IPS DF 19.7 (cell line): Measurements from ENCODE around the gene DNAAF8.
"Not testable (repeated sequence)": the region's sequence is repeated elsewhere in the genome, so short reads cannot be mapped to it uniquely, and the experiment has no call there.

Experiments
- DNase-seq: peaks from one replicate; pipeline ENCODE4 v3.0.0-alpha.2; 2013; ENCODE audit warnings: low read depth, low spot score

Gene DNAAF8

GRCh38 chr16:4783251-4783950, 49.1 kb downstream of the DNAAF8 start:
- DNase-seq = no peak

GRCh38 chr16:4783951-4784336, 49.6 kb downstream of the DNAAF8 start:
- no peak for DNase-seq

GRCh38 chr16:4784444-4784987, 50.2 kb downstream of the DNAAF8 start:
- not testable (repeated sequence) for DNase-seq

GRCh38 chr16:4785758-4786433, 51.6 kb downstream of the DNAAF8 start:
- DNase-seq = no peak

- no peak for DNase-seq
Measured at GRCh38 chr16:4787068-4787467, 52.7 kb downstream of the DNAAF8 start.

GRCh38 chr16:4787627-4788482, 53.5 kb downstream of the DNAAF8 start, which contains the start of gene SEPTIN12:
Gene SEPTIN12, minus strand, starts transcription at chr16:4788345. Its CDS starts 700 bp downstream, at chr16:4787645.
- no peak for DNase-seq

- DNase-seq = no peak
Measured at GRCh38 chr16:4788489-4788889, 54.2 kb downstream of the DNAAF8 start.

- no peak for DNase-seq
Measured at GRCh38 chr16:4788910-4789309, 54.6 kb downstream of the DNAAF8 start.

- no peak for DNase-seq
Measured at GRCh38 chr16:4790261-4790660, 55.9 kb downstream of the DNAAF8 start.

GRCh38 chr16:4790871-4791270, 56.5 kb downstream of the DNAAF8 start:
- no peak for DNase-seq

- no peak for DNase-seq
Measured at GRCh38 chr16:4792951-4793513, 58.7 kb downstream of the DNAAF8 start.

GRCh38 chr16:4795181-4795827, 61.0 kb downstream of the DNAAF8 start, which contains the start of gene SMIM22:
Gene SMIM22, plus strand, starts transcription at chr16:4795369. Its CDS starts 366 bp downstream, at chr16:4795735.
- DNase-seq = no peak

- DNase-seq = no peak
Measured at GRCh38 chr16:4795828-4796572, 61.7 kb downstream of the DNAAF8 start.

- no peak for DNase-seq
Measured at GRCh38 chr16:4796982-4797804, 62.9 kb downstream of the DNAAF8 start.

GRCh38 chr16:4797805-4798252, 63.5 kb downstream of the DNAAF8 start:
- no peak for DNase-seq

- DNase-seq = no peak
Measured at GRCh38 chr16:4798456-4798855, 64.1 kb downstream of the DNAAF8 start.
